ENCODE measurements around the gene PCBP3.

DNA sequence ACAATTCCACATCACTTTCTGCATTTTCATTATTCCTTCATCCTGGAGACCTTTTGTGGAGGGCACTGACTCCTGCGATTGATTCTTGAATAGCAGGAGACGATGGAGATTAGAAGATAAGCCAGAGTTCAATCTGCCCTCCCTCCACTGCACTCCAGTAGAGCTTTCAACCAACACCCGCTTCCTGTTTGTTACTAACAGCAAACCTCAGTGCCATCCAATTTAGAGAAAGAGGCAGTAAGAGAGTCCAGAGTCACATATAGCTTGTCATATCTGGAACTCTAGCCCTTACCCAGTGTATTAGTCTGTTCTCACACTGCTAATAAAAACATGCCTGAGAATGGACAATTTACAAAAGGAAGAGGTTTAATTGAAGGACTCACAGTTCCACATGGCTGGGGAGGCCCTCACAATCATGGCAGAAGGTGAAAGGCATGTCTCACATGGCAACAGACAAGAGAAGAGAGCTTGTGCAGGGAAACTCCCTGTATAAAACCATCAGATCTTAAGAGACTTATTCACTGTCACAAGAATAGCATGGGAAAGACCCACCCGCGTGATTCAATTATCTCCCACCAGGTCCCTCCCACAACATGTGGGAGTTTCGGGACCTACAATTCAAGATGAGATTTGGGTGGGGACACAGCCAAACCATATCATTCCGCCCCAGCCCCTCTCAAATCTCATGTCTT lies 55.9 kb downstream of the PCBP3 start:
- TF ChIP-seq GATA2 (IDR thresholded peaks at IDR 0.05; ENCODE audit: low read depth, low read length) (peak; percentile 41; the same call in 1 of the 2 replicates), GATA3 (IDR thresholded peaks at IDR 0.05; ENCODE audit: low read depth, low read length) (peak; percentile 37; the same call in 1 of the 2 replicates)
